ENCODE measurements around the gene KCNJ6.
"Not testable (repeated sequence)": the region's sequence is repeated elsewhere in the genome, so short reads cannot be mapped to it uniquely, and the experiment has no call there.

The KCNJ6 gene

GRCh38 chr21:37595944-37596343 is 320.3 kb downstream of the KCNJ6 start:
- DNase-seq (ENCODE audit: low read depth) = no peak

DNA sequence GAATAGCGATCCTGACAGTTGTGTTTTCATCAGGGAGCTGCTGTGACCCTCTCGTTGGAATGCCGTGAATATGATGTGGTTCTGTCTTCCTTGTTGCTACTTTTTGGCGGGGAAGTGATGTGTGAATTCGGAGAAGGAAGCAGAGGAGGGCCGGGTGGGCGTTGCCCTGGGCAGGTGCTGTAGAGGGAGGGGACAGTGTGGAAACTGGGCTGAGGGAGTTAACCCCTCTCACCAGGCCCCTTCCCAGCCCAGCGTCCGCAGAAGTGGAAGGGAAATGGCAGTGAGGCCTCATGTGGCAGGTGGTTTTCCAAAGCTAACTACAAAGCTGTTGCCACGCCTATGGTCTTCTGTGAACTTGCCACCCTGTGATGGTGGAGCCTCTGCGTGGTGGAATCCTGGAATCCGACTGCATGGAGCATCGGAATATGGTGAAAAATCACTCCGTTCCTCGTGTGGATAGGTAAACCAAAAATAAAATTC is 321.7 kb downstream of the KCNJ6 start:
- DNase-seq (ENCODE audit: low read depth) = no peak

GRCh38 chr21:37593740-37594471 is 322.4 kb downstream of the KCNJ6 start:
- DNase-seq (ENCODE audit: low read depth) = no peak

DNA sequence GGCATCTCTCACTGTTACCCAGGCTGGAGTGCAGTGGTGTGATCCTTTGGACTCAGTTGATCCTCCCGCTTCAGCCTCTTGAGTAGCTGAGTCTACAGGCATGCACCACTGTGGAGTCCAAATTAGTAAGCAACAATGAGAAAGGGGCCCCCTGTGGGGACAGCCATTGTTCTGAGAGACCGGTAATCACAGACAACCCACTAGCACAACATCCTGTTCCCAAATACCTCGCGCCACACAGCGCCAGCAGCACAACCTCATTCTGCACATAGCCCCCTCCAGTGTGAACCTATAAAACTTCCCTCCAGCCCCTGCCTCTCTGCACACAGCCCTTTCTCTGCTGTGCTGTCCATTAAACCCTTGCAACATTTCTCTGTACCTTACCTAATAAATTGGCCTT is 323.2 kb downstream of the KCNJ6 start:
- no peak for DNase-seq (ENCODE audit: low read depth)

GRCh38 chr21:37592496-37592895 is 323.8 kb downstream of the KCNJ6 start:
- no peak for DNase-seq (ENCODE audit: low read depth)

DNA sequence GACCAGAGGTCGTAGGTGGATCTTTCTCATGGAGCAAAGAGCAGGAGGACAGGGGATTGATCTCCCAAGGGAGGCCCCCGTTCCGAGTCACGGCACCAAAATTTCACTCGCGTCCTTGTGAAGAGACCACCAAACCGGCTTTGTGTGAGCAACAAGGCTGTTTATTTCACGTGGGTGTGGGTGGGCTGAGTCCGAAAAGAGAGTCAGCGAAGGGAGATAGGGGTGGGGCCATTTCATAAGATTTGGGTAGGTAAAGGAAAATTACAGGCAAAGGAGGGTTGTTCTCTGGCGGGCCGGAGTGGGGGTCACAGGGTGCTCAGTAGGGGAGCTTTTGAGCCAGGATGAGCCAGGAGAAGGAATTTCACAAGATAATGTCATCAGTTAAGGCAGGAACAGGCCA is 324.3 kb downstream of the KCNJ6 start:
- not testable (repeated sequence) for DNase-seq (ENCODE audit: low read depth)

DNA sequence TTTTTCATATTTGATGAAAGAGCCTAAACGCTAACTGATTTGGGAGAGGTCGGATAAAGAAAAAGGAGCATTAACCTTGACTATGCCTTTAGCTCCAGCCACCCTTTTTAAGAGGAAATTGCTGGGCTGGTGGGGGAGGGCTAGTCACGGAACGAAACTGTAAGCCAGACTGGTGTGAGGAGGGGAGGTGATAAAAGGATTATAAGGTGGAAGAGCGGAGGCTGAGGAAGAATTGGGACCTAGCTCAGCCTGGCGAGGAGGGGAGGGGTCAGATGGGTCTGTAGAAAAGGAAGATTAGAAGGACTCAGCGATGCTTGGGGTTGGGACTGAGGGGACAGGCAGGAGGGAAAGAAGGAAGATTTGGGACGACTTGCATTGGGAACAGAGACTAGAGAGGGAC is 325.4 kb downstream of the KCNJ6 start:
- not testable (repeated sequence) for DNase-seq (ENCODE audit: low read depth)

DNA sequence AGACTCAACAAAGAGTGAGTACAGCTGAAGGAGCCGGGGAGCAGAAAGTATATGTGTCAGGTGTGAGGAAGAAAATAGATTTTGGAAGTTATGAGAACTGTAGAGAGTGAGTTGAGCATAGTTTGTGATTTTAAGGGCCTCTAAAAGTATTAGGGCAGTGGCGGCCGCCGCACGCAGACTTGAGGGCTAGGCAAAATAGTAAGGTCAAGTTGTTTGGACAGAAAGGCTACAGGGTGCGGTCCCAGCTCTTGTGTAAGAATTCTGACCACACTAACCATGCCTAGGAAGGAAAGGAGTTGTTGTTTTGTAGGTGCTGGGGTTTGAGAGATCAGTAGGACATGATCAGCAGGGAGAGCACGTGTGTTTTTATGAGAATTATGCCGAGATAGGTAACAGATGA is 327.6 kb downstream of the KCNJ6 start:
- DNase-seq (ENCODE audit: low read depth) = not testable (repeated sequence)

GRCh38 chr21:37587635-37588177 is 328.6 kb downstream of the KCNJ6 start:
- no peak for DNase-seq (ENCODE audit: low read depth)

DNA sequence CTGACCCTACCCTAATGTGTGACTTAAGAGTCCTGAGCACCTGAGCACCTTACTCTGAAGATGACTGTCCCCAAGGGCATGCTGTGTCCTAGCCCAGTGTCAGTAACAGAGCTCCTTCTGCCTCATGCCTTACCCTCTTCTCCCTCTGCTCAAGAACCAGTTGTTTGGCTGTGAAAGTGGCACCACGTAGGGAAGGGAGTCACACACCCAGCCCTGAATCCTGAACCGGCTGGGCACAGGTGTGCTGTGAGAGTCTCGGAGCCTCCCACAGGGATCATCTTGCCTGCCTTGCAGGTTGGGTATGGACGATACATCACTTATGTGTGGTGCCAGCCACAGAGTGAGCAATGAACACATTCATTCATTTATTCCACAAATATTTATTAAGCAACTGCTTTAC is 329.1 kb downstream of the KCNJ6 start:
- no peak for DNase-seq (ENCODE audit: low read depth)

DNA sequence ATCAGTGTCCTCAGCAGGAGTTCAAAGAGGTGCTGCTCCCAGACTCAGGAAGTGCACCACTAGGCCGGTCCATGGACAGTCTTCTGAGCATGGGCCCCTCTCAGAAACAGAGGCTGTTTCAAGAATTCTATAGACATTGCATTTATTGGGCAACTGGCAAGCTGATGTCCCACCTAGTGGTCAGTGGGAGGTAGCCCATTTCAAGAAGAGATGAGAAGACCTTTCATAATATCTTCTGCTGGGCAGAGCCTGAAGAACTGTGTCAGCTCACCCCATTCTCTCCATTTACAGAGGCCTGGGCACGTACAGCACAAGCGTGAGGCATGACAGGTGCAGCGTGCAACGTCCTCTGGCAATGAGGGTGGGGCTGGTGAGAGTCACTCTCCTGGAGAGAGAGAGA is 333.7 kb downstream of the KCNJ6 start:
- no peak for DNase-seq (ENCODE audit: low read depth)

GRCh38 chr21:37580666-37581065 is 335.6 kb downstream of the KCNJ6 start:
- DNase-seq (ENCODE audit: low read depth) = no peak

- no peak for DNase-seq (ENCODE audit: low read depth)
These were observed 336.9 kb downstream of the KCNJ6 start for GRCh38 chr21:37579356-37579755.

DNA sequence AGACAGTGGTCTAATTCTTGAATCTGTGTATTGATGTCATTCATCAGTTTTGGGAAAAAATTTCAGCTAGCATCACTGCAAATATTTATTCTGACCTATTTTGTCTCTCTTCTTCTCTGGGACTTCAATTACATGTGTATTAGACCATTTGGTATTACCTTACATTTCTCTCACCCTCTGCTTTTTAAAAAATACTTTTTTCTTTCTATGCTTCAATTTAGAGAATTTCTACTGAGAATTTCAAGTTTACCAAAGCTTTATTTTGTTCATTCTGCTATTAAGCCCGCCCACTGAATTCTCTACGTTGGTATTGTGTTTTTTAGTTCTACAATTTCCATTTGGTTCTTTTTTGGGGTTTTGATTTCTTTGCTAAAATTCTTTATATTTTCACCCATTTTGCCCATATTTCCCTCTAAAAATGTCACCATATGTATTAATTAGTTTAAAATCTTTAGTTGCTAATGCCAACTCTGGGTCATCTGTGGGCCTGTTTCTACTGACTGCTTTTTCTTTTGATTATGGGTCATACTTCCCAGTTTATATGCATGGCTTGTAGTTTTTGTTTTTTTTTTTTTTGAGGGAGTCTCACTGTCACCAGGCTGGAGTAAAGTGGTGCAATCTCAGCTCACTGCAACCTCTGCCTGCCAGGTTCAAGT is 337.7 kb downstream of the KCNJ6 start:
- no peak for DNase-seq (ENCODE audit: low read depth)

GRCh38 chr21:37576929-37577328 is 339.3 kb downstream of the KCNJ6 start:
- not testable (repeated sequence) for DNase-seq (ENCODE audit: low read depth)

DNA sequence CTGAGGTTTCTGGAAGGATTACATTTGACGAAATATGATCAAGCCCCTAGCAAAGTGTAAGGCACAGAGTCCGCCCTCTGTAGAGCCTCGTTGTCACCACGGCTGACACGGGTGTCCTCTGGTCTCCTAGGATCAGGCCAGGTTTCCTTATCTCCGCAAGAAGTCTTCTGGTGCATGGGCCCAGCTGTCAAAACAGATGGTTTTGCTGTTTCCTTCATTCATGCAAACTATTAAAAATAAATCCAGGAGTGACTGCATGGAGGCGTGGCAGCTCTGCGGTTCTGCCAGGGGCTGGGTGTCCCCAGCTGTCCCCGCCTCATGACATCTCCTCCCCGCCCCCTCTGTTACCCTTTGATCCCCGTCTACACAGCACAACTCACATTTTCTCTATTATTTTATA is 340.7 kb downstream of the KCNJ6 start:
- DNase-seq (ENCODE audit: low read depth) = no peak

DNA sequence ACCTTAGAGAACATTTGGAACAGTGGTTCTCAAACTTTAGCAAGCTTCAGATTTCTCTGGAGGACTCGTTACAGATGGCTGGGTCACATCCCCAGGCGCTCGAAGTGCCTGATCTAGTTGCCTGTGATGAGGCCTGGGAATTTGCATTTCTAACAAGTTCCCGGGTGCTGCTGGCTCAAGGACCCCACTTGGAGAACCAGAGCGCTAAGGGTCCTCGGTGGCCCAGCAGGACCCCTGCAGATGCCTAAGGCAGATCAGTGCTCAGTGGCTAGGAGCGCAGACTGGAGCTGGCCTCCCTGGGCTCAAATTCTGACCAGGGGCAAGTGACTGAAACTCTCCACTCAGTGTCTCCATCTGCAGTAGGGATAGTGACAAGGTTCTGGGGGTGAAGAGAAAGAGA is 341.5 kb downstream of the KCNJ6 start:
- DNase-seq (ENCODE audit: low read depth) = no peak

GRCh38 chr21:37574316-37574715 is 341.9 kb downstream of the KCNJ6 start:
- no peak for DNase-seq (ENCODE audit: low read depth)

- no peak for DNase-seq (ENCODE audit: low read depth)
These were observed 344.8 kb downstream of the KCNJ6 start for GRCh38 chr21:37571442-37571841.

GRCh38 chr21:37568916-37569315 is 347.3 kb downstream of the KCNJ6 start:
- no peak for DNase-seq (ENCODE audit: low read depth)

DNA sequence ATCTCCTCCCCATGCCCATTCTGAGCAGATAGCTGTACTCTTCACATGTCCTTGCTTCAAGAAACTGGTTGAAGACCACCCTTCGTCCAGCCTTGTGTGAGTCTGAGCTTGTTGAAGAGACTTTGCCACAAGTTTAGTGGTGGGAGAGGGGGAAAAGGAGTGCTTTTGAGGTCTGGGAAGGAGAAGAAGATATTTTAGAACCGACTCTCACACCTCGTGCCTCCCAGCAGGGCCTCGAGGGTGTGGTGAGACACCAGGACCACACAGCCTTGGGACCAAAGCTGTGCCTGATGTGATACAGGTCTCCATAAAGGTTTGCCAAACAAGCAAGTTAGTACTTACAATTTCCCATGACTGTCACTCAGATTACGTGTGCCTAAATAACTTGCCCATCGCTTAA is 347.8 kb downstream of the KCNJ6 start:
- no peak for DNase-seq (ENCODE audit: low read depth)

- no peak for DNase-seq (ENCODE audit: low read depth)
These were observed 349.3 kb downstream of the KCNJ6 start for GRCh38 chr21:37566790-37567615.
